GM18909 (cell line): ENCODE measurements around the gene USF1.
A peak's percentile ranks its signal among the peaks of the same experiment; 100 is the strongest.
"Not testable (repeated sequence)": the region's sequence is repeated elsewhere in the genome, so short reads cannot be mapped to it uniquely, and the experiment has no call there.

Experiments
- ATAC-seq: cut with Tn5 transposase; IDR thresholded peaks from one replicate; pipeline ENCODE4 v1.9.1; 2021; ENCODE audit warnings: mild to moderate bottlenecking; ENCODE audit not compliant: unreplicated experiment, poor library complexity

The USF1 gene

DNA sequence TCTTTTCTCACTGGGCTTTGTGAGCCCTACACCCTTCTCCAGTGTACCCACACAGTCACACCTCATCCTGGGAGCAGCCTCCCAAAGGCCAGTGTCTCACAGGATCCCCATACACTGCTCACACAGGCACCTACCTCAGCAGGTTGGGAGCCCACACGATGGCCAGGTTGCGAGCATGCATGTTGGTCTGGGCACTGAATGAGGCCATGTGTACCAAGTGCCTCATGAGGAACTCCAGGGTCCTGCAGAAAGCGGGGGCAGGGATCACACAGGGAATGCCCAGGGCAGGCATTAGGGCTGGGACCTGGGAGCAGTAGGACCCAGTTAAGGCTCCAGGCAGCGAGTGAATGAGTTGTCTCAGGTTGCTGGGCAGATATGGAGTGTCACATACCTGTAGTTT is 8.5 kb upstream of the USF1 start:
- ATAC-seq, result no peak

DNA sequence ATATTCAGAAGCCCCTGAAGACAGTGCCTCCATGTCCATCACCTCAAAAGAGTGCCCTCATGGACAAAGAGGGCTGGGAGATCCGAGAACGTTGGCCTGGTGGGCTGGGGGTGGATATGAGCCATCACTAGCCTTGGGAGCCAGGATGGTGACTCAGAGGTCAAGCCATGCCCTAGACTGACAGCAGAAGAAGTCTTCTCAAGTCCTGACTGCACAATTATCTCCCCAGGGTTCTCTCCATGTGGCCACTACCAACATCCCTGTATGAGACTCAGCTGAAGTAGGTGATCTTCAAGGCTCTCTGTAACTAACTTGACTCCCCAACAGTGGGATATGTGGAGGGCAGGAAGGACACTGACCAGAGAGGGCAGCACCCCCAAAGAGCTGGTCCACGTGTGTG is 7.1 kb upstream of the USF1 start:
- ATAC-seq, result no peak

DNA sequence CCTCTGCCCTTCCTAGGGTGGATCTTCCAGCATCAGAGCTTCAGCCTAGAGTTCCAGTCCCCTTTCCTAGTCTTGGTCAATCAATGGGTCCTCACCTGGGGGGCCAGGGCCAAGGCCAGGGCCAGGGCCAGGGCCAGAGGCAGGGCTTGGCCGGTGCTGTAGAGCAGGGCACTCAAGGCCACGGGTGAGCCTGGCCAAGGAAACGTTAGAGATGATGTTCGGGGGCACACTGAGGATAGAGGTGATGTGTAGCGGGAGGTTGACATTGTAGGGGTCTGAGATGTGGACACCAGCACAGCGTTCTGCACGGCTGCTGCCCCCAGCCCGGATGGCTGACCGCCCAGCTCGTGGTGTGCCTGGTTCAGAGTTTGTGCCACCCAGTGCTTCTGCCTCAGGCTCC is 5.4 kb upstream of the USF1 start:
- no peak for ATAC-seq

DNA sequence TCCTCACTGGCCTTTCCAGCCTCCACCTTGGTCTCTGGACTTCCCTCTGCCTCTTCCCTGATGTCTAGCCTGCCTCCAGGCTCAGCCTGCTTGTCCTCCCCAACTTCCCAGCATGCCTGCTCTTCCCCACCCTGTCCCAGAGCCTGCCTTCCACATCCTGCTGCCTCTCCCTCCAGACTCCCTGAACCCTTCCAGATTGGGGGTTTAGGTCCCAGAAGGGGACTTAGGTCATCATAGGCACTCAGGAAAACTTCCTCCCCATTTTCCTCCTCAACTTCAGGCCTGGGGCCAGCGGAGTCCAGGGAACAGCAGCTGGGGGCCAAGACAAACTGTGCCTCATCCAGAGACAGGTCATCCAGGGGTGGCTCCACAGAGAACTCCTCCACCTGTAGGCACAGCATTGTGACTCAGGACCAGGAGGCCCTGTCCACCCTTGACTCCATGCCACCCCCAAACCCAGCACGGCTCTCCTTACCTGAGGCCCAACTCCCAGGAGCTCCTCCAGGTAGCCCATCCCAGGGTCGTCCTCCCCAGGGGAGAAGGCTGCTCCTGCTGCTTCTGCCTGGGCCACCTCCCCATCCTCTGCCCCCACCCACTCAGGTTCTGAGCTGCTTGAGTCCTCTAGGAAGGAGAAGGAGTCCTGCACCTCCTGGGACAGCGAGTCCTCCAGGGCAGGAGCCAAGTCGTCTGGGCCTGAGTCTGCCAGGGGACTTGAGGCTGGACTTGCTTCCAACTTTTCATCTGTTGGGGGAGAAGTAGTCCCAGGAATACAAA is 3.4 kb upstream of the USF1 start:
- no peak for ATAC-seq

DNA sequence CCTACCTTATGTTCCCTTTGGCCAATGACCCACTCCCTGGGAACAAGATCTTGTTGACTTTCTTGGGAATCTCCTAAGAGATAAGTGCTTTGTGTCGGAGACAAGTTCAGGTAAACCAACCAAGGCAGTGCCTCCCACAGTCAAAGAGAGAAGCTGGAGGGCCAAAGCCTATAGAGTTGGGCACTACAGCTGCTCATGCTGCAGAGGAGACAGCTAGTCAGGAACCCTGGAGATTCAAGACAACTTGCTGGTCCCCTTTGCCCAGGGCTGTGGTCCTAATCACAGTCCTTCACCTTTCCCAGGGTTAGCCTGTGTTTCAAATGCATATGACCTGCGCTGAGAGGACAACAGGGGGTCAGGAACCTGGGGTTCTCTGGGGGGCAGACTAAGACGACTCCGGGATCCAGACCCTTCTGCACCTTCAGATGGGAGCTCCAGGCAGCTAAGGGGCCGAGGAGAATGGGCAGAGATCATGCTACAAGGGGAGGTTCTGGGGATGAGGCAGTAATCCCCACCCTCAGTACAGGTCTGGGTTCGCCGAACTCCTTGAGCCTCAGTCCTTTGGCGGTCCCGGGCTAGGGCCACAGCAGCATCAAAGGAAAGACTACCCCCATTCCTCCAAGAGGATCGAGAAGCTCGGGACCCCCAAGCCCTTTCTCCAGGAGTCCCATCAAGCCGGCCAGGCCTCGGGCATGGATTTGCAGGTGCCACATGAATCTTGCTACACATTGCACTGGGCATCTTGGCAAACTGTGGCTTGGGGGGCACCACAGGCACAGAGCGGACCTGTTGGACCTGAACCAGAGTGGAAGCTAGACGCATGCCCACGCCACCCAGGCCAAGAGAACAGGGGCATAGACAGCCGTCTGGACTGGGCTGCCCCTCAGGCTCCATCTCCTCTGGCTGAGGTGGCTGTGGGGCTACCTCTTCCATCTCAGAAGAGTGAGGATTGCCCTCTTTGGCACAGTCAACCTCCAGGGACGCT is 2.0 kb upstream of the USF1 start:
- no peak for ATAC-seq

DNA sequence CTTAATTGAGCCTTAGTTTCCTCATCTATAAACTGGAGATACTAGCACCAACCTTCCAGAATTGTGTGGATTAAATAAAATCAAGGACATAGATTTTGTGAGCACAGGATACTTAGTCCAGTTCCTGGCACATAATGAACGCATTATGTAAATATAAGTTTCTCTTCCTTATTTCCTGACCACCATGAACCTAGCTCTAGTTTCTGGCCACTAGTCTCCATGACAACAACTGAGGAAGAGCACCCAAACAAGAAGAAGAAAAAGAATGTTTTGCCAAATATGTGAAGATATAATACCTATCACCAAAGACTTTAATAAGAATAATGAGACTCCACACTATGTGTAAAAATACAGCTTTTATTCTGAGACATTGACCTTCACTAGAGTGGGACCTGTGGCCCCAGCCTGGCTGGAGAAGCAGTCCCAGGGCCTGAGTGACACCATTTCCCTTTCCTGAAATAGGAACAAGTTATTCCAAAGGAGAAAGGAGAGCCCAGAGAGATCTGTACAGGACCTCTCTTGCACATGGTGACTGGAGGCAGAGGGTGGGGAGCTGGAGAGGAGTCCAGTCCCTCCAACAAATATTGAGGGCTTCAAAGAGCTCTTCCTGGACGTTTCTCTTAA is 940 bp upstream of the USF1 start:
- ATAC-seq, result peak; percentile 30

DNA sequence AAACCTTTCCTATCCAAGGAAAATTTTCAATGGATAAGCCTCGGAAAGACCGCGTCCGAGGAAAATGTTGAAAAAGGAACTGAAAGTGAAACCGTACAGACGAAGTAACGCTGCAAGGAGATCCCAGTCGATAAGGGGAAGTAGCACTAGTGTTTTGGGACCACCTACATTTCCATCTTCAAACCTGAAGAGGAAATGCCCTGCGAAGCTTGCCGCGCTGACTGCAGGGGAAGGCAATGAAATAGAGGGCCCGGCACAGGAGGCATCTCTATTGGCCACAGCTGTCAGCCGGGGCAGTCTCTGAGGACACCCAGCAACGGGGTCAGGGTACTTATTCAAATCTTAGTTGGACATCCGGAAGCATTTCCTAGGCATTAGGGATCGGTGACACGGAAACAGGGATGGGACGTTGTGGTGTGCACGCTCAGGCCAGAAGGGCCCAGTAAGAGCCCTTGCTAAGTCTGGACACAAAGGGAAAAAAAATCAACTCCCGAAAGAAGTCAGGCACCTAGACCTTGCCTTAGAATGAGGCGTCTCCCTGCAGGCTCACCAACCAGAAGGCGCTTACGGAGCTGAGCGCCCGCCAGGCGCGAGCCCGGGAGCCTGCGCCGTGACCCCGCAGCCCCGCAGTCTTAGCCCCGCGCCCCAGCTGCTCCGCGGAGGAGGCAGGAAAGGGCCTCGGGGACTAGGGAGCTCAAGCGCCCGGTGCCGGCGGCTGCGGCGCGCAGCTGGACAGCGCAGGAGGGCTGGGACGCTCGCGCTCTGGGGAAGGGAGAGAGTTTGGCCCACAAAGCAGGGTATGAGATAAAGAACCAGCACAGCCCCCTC is 655 bp downstream of the USF1 start:
- ATAC-seq, result peak; percentile 55

DNA sequence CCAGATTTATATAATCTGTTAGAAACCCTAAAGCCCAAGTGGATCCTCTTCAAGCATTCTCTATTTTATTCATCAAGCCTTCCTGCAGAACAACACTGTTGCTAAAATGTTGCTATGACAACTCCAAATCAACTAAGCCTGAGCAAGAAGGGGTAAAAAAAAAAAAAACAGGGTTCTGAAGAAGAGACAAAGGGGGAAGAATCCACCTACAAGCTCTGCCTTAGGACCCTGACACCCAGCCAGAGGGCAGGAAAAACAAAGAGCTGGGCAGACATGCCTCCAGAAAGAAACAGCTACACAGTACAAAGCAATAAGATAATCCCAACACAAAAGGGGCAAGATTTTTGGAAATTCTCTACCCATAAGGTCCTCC is 1.3 kb downstream of the USF1 start:
- ATAC-seq, result no peak

DNA sequence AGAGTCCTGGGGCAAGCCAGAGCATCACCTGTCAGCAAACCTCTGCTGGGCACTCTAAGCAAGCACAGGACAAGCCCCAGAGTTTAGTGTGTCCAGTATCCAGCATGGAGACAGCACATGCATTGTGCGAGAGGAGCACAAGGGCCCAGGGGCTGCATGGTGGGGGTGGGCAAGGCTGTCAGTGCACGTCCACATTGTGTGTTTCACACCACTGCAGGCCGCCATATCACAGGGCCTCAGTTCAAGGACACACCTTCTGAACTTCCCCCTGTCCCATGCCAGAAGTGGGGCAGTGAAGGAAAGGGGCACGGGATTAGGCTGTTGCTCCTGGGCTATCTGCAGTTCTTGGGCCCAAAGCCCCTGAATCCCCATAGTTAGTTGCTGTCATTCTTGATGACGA is 6.2 kb downstream of the USF1 start:
- no peak for ATAC-seq

DNA sequence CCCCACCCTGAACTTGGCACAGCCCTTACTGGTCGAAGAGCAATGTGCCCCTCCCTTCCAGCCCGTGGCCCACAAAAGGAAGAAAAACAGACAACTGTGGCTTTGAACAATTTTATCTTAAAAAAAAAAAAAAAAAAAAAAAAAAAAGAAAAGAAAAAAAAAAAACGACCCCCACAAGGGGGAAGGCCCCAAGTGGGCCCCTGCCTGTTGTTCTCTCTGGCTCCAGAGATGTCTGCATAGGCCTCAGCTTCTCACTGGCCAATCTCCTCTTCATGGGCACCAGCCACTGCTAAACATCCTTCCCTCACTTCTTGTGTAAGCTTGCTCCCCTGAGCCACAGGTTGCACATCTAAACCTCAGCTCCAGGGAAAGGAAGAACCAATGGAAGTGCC is 6.6 kb downstream of the USF1 start:
- ATAC-seq, result no peak

DNA sequence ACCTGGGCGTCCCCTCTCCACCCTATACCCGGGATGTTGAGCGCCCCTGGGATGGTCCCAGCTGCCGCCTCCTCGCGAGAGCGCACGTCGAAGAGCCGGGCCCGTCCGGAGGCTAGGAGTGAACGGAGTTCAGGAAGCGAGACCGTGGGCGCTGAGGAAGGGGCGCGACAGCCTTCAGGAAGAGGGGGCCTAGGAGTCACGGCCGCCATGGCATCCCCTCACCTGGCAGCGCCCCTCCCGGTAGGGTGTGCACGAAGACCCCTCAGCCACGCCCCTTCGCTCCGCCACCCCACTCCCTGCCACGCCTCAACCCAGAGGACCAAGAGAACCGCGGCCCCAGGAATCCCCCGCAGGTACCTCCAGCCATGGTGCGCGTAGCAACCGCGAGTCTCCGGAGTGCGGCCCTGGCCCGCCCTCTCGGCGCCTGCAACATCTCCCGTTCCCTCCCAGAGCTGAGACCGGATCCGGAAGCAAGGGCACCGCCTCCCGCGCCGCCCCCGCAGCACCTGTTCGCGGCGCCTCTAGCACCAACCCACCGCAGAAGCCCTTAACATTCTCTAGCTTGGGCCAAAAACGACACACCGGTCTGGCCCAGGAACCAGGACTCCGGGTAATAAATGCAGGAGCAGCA is 7.1 kb downstream of the USF1 start, which contains the start of gene TSTD1:
Gene TSTD1, minus strand, starts transcription at position 442 of the 631 bp plus-strand sequence. Its CDS starts 75 bp downstream, at position 367.
- ATAC-seq, result peak; percentile 88

DNA sequence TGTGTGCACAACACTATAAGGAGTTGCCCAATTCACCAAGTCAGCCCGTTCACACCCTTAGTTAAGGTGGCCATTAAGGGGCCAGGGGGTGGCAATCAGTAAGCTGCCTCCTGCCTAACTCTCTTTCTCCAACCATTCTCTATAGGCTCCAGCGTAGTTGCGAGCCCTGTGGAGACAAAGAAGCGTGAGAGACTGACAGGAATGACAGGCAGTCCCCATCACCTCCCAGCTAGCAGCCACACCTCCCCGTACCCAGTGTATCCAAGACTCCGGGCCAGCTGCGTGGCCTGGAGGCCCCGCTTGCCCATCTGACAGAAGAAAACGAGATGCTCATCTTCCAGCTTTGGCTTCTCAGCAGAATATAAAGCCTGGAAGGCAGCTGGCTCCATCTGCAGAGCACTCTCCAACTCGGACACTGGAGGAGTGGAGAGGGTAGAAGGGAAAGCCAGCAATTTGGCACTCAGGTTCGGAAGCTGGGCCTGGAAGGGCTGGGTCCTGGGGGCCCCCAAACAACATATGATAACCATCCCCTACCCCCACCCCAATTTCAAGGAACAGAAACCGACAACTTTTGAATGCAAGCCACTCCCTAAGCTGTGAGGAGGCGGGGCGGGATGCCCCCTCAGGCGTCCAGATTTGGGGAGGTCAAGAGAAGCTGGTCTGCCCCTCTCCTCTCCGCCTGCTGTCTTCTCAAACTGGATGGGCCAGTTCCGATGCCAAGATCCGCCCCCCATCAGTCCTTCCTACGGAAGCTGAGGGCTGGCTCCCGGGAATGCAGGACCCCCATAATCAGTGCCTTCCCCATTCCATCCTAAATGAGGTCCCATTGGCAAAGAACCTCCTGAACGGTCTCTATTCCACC is 7.9 kb downstream of the USF1 start:
- no peak for ATAC-seq

DNA sequence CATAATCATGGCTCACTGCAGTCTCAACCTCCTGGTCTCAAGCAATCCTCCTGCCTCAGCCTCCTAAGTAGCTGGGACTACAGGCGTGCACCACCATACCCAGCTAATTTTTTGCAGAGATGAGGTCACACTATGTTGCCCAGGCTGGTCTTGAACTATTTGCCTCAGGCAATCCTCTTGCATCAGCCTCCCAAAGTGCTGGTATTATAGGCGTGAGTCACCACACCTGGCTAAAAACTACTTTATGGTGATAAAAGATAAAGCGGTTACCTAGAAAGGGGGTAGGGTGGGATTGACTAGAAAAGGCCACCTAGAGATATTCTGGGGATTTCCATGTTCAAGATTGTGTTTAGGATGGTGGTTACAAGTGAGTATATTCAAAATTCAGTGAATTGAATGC is 12.0 kb downstream of the USF1 start:
- no peak for ATAC-seq

DNA sequence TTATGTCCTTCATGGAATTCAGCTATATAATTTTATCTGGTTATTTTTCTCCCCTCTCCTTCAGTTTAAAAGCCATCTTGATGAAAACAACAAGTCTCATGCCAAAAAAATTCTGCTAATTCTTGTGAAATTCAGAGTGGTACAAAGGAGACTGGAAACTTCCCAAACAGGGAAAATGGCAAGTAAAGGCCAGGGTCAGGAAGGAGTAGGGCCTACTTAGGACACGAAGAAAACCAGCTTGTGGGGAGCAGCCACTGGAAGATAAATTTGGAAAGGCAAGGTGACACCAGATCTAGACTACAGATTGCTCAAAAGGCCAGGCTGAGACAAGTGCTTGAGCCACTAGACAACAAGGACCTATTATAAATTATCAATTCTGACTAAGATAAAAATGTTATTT is 13.4 kb downstream of the USF1 start:
- no peak for ATAC-seq

DNA sequence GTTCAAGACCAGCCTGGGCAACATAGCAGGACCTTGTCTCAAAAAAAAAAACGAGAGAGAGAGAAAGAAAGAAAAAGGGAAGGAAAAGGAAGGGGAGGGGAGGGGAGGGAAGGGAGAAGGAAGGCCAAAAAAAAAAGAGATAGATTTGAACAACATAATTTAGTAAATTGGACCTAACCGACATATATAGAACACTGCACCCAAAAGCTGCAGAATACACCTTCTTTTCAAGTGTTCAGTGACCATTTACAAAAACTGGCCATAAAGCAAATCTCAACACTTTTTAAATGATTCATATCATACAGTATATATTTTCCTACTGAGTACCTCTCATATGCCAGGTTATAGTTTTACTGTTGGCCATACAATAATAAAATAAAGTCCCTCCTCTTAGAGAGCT is 13.9 kb downstream of the USF1 start:
- no peak for ATAC-seq

DNA sequence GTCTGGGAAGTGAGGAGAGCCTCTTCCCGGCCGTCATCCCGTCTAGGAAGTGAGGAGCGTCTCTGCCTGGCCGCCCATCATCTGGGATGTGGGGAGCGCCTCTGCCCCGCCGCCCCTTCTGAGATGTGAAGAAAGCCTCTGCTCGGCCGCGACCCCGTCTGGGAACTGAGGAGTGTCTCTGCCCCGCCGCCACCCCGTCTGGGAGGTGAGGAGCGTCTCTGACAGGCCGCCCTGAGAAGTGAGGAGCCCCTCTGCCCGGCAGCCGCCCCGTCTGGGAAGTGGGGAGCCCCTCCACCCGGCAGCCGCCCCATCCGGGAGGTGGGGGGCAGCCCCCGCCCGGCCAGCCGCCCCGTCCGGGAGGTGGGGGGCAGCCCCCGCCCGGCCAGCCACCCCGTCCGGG is 16.3 kb downstream of the USF1 start:
- ATAC-seq, result not testable (repeated sequence)

DNA sequence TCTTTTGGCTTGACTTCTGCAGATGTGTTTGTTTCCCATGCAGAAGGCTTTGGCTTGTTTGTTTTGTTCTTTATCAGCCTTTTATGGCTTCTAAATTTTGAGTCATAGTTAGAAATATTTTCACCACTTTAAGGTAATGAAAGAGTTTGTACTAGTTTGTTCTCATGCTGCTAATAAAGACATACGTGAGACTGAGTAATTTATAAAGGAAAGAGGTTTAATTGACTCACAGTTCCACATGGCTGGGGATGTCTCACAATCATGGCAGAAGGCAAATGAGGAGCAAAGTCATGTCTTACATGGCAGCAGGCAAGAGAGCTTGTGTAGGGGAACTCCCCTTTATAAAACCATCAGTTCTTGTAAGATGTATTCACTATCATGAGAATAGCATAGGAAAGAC is 18.8 kb downstream of the USF1 start:
- not testable (repeated sequence) for ATAC-seq

DNA sequence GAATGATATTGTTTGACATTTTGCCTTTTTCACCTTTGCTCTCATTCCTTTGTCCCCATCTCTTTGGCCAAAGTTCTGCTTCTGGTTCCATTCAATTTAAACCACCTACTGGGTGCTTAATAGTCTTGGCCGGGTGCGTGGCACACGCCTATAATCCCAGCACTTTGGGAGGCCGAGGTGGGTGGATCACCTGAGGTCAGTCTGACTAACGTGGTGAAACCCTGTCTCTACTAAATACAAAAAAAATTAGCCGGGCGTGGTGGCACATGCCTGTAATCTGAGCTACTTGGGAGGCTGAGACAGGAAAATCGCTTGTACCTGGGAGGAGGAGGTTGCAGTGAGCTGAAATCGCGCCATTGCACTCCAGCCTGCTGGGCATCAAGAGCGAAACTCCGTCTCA is 23.3 kb downstream of the USF1 start:
- ATAC-seq, result not testable (repeated sequence)

DNA sequence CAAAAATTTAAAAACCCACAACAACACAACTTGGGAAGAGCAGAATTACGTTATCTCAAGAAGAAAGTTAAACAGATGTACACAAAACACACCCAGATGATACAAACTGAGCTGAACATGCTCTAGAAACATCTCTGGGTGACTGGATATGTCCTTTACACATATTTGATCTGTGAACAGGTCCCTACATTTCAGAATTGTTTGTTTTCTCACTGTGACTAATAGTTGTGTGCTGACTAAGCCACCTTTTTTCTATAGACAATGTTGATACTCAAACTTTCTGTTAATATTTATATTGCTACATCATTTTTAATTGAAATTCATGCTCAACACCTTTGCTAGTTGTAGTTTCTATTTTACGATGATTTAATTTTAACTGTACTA is 23.8 kb downstream of the USF1 start:
- no peak for ATAC-seq
